ENCODE measurements around the gene APOBEC4. TPM values are rescaled to one million over a fixed set of nuclear protein-coding genes. Genes with fewer than 3 reads are reported as not detected.

APOBEC4 gene
- total and polyA plus RNA-seq, 2 of the 4 experiments (the other 2 are of a cell fraction) = not detected

- Histone ChIP-seq H3K4me1 (ENCODE audit: control insufficient read depth, insufficient read depth, low read length) (no peaks in the 10 kb centered on the region; the same call in 1 of the 2 replicates), H2AFZ (replicated peaks; ENCODE audit: low read length, poor library complexity) (no peak overlapping the region), H2BK120ac (ENCODE audit: low read depth, low read length) (no peak overlapping the region), H2BK5ac (ENCODE audit: low read depth, low read length, poor library complexity, severe bottlenecking) (no peak overlapping the region), H3K27me3 (ENCODE audit: control insufficient read depth, insufficient read depth, low read length) (no peaks in the 10 kb centered on the region), H3K4ac (ENCODE audit: low read depth, low read length) (no peak overlapping the region), H3K23ac (ENCODE audit: low read depth, low read length) (no peak overlapping the region), H3K36me3 (ENCODE audit: control insufficient read depth, insufficient read depth, low read length) (no peaks in the 10 kb centered on the region), H3K79me1 (ENCODE audit: low read depth in 1 of 2, low read length in 2 of 2) (peaks cover 0 to 4% of the 10 kb centered on the region in 2 experiments; a peak in 2 of 4 replicates), H3K56ac (ENCODE audit: extremely low read depth, insufficient read depth, low read length) (no peak overlapping the region), H2AK9ac (replicated peaks; ENCODE audit: low read depth, low read length, poor library complexity) (no peak overlapping the region), H3K18ac (ENCODE audit: low read depth, low read length) (no peak overlapping the region), H3K4me3 (ENCODE audit: insufficient read depth, low read depth, low read length) (no peak overlapping the region), H3K9me3 (ENCODE audit: control insufficient read depth, insufficient read depth, low read length) (no peaks in the 10 kb centered on the region), H4K8ac (ENCODE audit: low read depth in 2 of 2, low read length in 2 of 2) (no peak overlapping the region), H3K4me2 (ENCODE audit: low read depth, low read length) (no peak overlapping the region), H3K27ac (ENCODE audit: insufficient read depth, low read length) (no peak overlapping the region), H4K5ac (ENCODE audit: low read depth, low read length) (no peak overlapping the region), H3K9me1 (ENCODE audit: insufficient read depth, low read length) (no peaks in the 10 kb centered on the region), H3K9ac (ENCODE audit: low read depth, low read length) (no peak overlapping the region), H4K91ac (ENCODE audit: insufficient read depth, low read depth, low read length) (no peak overlapping the region), H2BK20ac (ENCODE audit: low read depth, low read length) (no peak overlapping the region), H2AK5ac (ENCODE audit: low read depth, low read length) (no peak overlapping the region), H3K14ac (replicated peaks; ENCODE audit: low read depth, low read length) (no peak overlapping the region), H2BK15ac (ENCODE audit: low read depth, low read length) (no peak overlapping the region), H4K20me1 (ENCODE audit: insufficient read depth, low read length) (no peaks in the 10 kb centered on the region)
- ChIA-PET CTCF (no interaction called here), POLR2A (ENCODE audit: unreplicated experiment) (no interaction called here)
- ATAC-seq (ENCODE audit: low read depth) (no peak), DNase-seq (no peak)
- dilution Hi-C loops (cut with HindIII; ENCODE audit: low sequenced_read_pairs, unreplicated experiment) = no loop called here
- intact Hi-C loops (cut with micrococcal nuclease) = no loop called here
- TF ChIP-seq CHD1 (IDR thresholded peaks at IDR 0.05; ENCODE audit: low read depth, low read length) (no peak), FOS (IDR thresholded peaks at IDR 0.05; ENCODE audit: low read depth, low read length) (no peak), ELK1 (IDR thresholded peaks at IDR 0.05; ENCODE audit: borderline replicate concordance, low read depth, low read length) (no peak), BHLHE40 (IDR thresholded peaks at IDR 0.05; ENCODE audit: low read depth, low read length) (no peak), CTCF (conservative IDR thresholded peaks at IDR 0.05; ENCODE audit: low read depth, low read length) (no peak), MAFK (IDR thresholded peaks at IDR 0.05; ENCODE audit: low read depth, low read length) (no peak), NFE2L2 (IDR thresholded peaks at IDR 0.05; ENCODE audit: low read depth, low read length) (no peak), RFX5 (IDR thresholded peaks at IDR 0.05; ENCODE audit: low read depth, low read length) (no peak), POLR2A (IDR thresholded peaks at IDR 0.05; ENCODE audit: low read depth, low read length) (no peak)
- in situ Hi-C loops (cut with MboI; ENCODE audit: low sequenced_read_pairs) = no loop called here
- BruUV-seq (replicated peaks) = no TSS peak
- WGBS, 2 experiments (ENCODE audit: extremely low coverage in 2 of 2, insufficient read length in 1 of 2) = no CpG with 5 or more reads among the region's 3 CpGs
These were observed 25.7 kb upstream of the APOBEC4 start for GRCh38 chr1:183678819-183679218.
